Neural progenitor cell (in vitro differentiated cells): Measurements from ENCODE around the gene AKR1E2.

Source experiments
- CTCF ChIP-seq: fragments of 200-600 bp; sonication (generic); IDR thresholded peaks from 2 replicates; pipeline ENCODE4 v1.5.1; 2017; ENCODE audit warnings: antibody characterized with exemption, mild to moderate bottlenecking
- EZH2 ChIP-seq: fragments of 200-600 bp; sonication (generic); IDR thresholded peaks from 2 replicates; pipeline ENCODE4 v1.6.1; 2017; ENCODE audit warnings: antibody characterized with exemption, mild to moderate bottlenecking, moderate library complexity

DNA sequence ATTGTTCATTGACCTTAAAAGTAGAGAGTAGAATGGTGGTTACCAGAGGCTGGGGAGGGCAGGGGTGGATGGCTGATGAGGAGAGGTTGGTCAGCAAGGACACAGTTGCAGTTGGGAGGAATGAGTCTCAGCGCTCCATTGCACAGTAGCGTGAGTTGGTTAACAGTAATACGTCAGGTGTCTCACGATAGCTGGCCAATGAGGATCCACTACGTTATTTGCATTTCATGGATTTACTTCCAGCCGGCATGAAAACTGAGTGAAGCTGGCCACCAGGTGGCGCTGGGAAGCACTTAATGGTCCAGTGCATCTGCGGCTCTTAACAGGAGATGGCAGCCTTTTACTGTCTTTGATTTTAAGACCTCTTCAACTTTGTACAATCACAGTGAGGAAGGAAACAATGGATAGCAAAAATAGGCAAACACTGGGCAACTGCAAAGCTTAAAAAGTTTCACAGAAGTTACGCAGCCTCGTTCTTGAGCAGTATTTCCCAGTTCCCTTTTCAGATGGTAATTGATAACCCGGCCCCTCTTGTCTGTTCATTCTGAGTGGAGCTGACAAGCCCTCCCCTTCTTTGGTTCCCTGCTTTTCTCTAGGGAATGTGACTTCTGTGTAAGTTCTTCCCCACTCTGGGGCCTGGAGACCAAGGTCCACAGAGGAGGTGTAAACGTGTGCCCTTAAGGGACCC is 23.7 kb downstream of the AKR1E2 start:
- TF ChIP-seq EZH2 (no peak), CTCF (peak; percentile 100)
